GM11168 (cell line): Measurements from ENCODE around the gene VWC2L.

Source experiments
- in situ Hi-C: fragments of 300-500 bp; cut with MboI; formaldehyde crosslinking; loops from one replicate; pipeline ENCODE4 v1.12.0; 2022; ENCODE audit warnings: low sequenced_read_pairs; ENCODE audit not compliant: unreplicated experiment

Gene VWC2L

GRCh38 chr2:214410918-214411554 lies at the start of gene VWC2L:
TSS of gene VWC2L (plus strand) at chr2:214411054. CDS start at chr2:214414194, 3,140 bp downstream.
- in situ Hi-C loops, result no loop called here

- in situ Hi-C loops, result no loop called here
Measured at GRCh38 chr2:214361116-214361515, 49.7 kb upstream of the VWC2L start.

- in situ Hi-C loops, result no loop called here
Measured at GRCh38 chr2:214365549-214365948, 45.3 kb upstream of the VWC2L start.

GRCh38 chr2:214367171-214367570 lies 43.7 kb upstream of the VWC2L start:
- in situ Hi-C loops, result no loop called here

GRCh38 chr2:214376618-214377285 lies 34.1 kb upstream of the VWC2L start:
- in situ Hi-C loops, result no loop called here

- in situ Hi-C loops, result no loop called here
Measured at GRCh38 chr2:214377286-214377624, 33.6 kb upstream of the VWC2L start.

GRCh38 chr2:214378455-214379103 lies 32.3 kb upstream of the VWC2L start:
- in situ Hi-C loops, result no loop called here

GRCh38 chr2:214379227-214379626 lies 31.6 kb upstream of the VWC2L start:
- in situ Hi-C loops, result no loop called here

- in situ Hi-C loops, result no loop called here
Measured at GRCh38 chr2:214380681-214381080, 30.2 kb upstream of the VWC2L start.

GRCh38 chr2:214382229-214382628 lies 28.6 kb upstream of the VWC2L start:
- in situ Hi-C loops, result no loop called here

GRCh38 chr2:214386720-214387119 lies 24.1 kb upstream of the VWC2L start:
- in situ Hi-C loops, result no loop called here

GRCh38 chr2:214389334-214389733 lies 21.5 kb upstream of the VWC2L start:
- in situ Hi-C loops, result no loop called here

- in situ Hi-C loops, result no loop called here
Measured at GRCh38 chr2:214393796-214394195, 17.1 kb upstream of the VWC2L start.

- in situ Hi-C loops, result no loop called here
Measured at GRCh38 chr2:214395040-214395439, 15.8 kb upstream of the VWC2L start.

GRCh38 chr2:214401580-214401979 lies 9.3 kb upstream of the VWC2L start:
- in situ Hi-C loops, result no loop called here

GRCh38 chr2:214410128-214410775 lies 602 bp upstream of the VWC2L start:
- in situ Hi-C loops, result no loop called here

GRCh38 chr2:214412679-214413078 lies 1.8 kb downstream of the VWC2L start:
- in situ Hi-C loops, result no loop called here

- in situ Hi-C loops, result no loop called here
Measured at GRCh38 chr2:214436470-214436869, 25.6 kb downstream of the VWC2L start.

- in situ Hi-C loops, result no loop called here
Measured at GRCh38 chr2:214450118-214450894, 39.5 kb downstream of the VWC2L start.

GRCh38 chr2:214451516-214452275 lies 40.8 kb downstream of the VWC2L start:
- in situ Hi-C loops, result no loop called here
